B cell (primary cell): ENCODE measurements around the gene PCOLCE2. TPM values are rescaled to one million over a fixed set of nuclear protein-coding genes. Genes with fewer than 3 reads are reported as not detected.

Experiments used
- ATAC-seq: fragments of 200-7000 bp; cut with Tn5 transposase; one replicate; pipeline ENCODE4 v1.10.0; 2021; ENCODE audit warnings: low read depth, mild to moderate bottlenecking, moderate number of reproducible peaks, moderate library complexity
- CTCF ChIA-PET: fragments of 350-600 bp; sonication (Branson Sonifier 250); formaldehyde crosslinking; loops from one replicate; lab custom pipeline; 2021; ENCODE audit warnings: antibody characterized with exemption, inconsistent platforms; lab: Charles Lee
- POLR2A ChIA-PET: fragments of 350-600 bp; sonication (Branson Sonifier 250); formaldehyde crosslinking; loops from one replicate; lab custom pipeline; 2021; ENCODE audit warnings: antibody characterized with exemption; lab: Charles Lee
- DNase-seq: peaks from one replicate; pipeline ENCODE4 v3.0.0; 2013
- H2AFZ ChIP-seq: 2 replicates; pipeline ENCODE4 v1.6.1; 2012; ENCODE audit warnings: mild to moderate bottlenecking, low read depth, low read length; ENCODE audit not compliant: insufficient read depth, poor library complexity, severe bottlenecking
- H3K27ac ChIP-seq, 2 donors: 1 replicate in 1 of 2; 2 replicates in 1 of 2; pipeline ENCODE4 v1.5.1; 2012 to 2013; ENCODE audit warnings: low read length in 2 of 2, mild to moderate bottlenecking in 2 of 2, moderate library complexity in 1 of 2
- H3K27me3 ChIP-seq, 4 experiments: fragments of 200-600 bp in 1 of 4; sonication (generic) in 1 of 4; replicated peaks in 1 of 4; 1 replicate in 2 of 4; 2 replicates in 2 of 4; pipeline versions ENCODE4 v1.6.1 to v1.7.0; 2013 to 2016; ENCODE audit warnings: low read length in 3 of 4, mild to moderate bottlenecking in 2 of 4, mixed read lengths in 1 of 4, moderate library complexity in 1 of 4; ENCODE audit not compliant: insufficient read depth in 4 of 4, control insufficient read depth in 3 of 4; ENCODE audit errors: control extremely low read depth in 1 of 4
- H3K36me3 ChIP-seq, 2 experiments: replicated peaks in 1 of 2; 1 replicate in 1 of 2; 2 replicates in 1 of 2; pipeline versions ENCODE4 v1.6.1 to v1.7.1; 2013; ENCODE audit warnings: low read length in 1 of 2; ENCODE audit not compliant: insufficient read depth in 2 of 2, control insufficient read depth in 1 of 2; ENCODE audit errors: control extremely low read depth in 1 of 2, extremely low read depth in 1 of 2
- H3K4me1 ChIP-seq, 2 donors: fragments of 200-600 bp in 1 of 2; sonication (generic) in 1 of 2; 1 replicate in 1 of 2; 2 replicates in 1 of 2; pipeline versions ENCODE4 v1.5.1 to v1.6.1; 2013 to 2017; ENCODE audit warnings: low read length in 2 of 2; ENCODE audit not compliant: control insufficient read depth in 2 of 2, insufficient read depth in 2 of 2
- H3K4me2 ChIP-seq: replicated peaks from 2 replicates; pipeline ENCODE3; 2012; ENCODE audit warnings: mild to moderate bottlenecking, low read depth, low read length; ENCODE audit not compliant: poor library complexity, severe bottlenecking
- H3K4me3 ChIP-seq, 5 experiments: fragments of 200-600 bp in 1 of 5; sonication (generic) in 1 of 5; 1 replicate in 3 of 5; 2 replicates in 2 of 5; pipeline versions ENCODE4 v1.5.1 to v1.7.0; 2011 to 2016; ENCODE audit warnings: low read length in 4 of 5, mild to moderate bottlenecking in 4 of 5, low read depth in 2 of 5, control low read depth in 1 of 5, moderate library complexity in 1 of 5; ENCODE audit not compliant: insufficient read depth in 1 of 5; ENCODE audit errors: control extremely low read depth in 1 of 5, extremely low read depth in 1 of 5
- H3K79me2 ChIP-seq: fragments of 200-600 bp; sonication (generic); one replicate; pipeline ENCODE4 v1.6.0; 2016; ENCODE audit warnings: low read length; ENCODE audit not compliant: control insufficient read depth, insufficient read depth
- H3K9ac ChIP-seq: fragments of 200-600 bp; sonication (generic); 2 replicates; pipeline ENCODE4 v1.6.1; 2017; ENCODE audit warnings: mild to moderate bottlenecking, low read length, moderate library complexity
- H3K9me3 ChIP-seq, 3 donors: one replicate each; pipeline versions ENCODE4 v1.6.1 to v1.7.1; 2013; ENCODE audit warnings: low read length in 2 of 3; ENCODE audit not compliant: control insufficient read depth in 2 of 3, insufficient read depth in 1 of 3; ENCODE audit errors: control extremely low read depth in 1 of 3
- H4K20me1 ChIP-seq: 2 replicates; pipeline ENCODE4 v1.6.0; 2012; ENCODE audit warnings: mild to moderate bottlenecking, low read length; ENCODE audit not compliant: insufficient read depth, control insufficient read depth, poor library complexity, severe bottlenecking
- H3K27ac Mint-ChIP-seq: one replicate; pipeline ENCODE4 v1.8.0; 2021; ENCODE audit warnings: mixed read lengths
- H3K27me3 Mint-ChIP-seq: one replicate; pipeline ENCODE4 v1.8.0; 2021; ENCODE audit warnings: mixed read lengths
- H3K4me1 Mint-ChIP-seq: one replicate; pipeline ENCODE4 v1.8.0; 2021; ENCODE audit warnings: mixed read lengths
- H3K4me3 Mint-ChIP-seq: one replicate; pipeline ENCODE4 v1.8.0; 2021; ENCODE audit warnings: mixed read lengths
- H3K9me3 Mint-ChIP-seq: one replicate; pipeline ENCODE4 v1.8.0; 2022; ENCODE audit warnings: mixed read lengths; ENCODE audit not compliant: insufficient read depth
- CTCF ChIP-seq: fragments of 200-600 bp; IDR thresholded peaks from one replicate; pipeline ENCODE4 v1.8.0; 2022; ENCODE audit warnings: antibody characterized with exemption, mild to moderate bottlenecking
- EZH2 ChIP-seq: IDR thresholded peaks from 2 replicates; pipeline ENCODE4 v1.6.1; 2012; ENCODE audit warnings: borderline replicate concordance, low read depth, mild to moderate bottlenecking, moderate library complexity, low read length; ENCODE audit not compliant: insufficient read depth, poor library complexity, severe bottlenecking
- WGBS: methylation state at CpG from one replicate; pipeline ENCODE4 v1.1.5; 2013; ENCODE audit warnings: missing lambda C conversion rate; ENCODE audit not compliant: insufficient coverage; 5-methylcytosine and 5-hydroxymethylcytosine counted together
- intact Hi-C: fragments of 100-400 bp; cut with micrococcal nuclease; formaldehyde crosslinking; loops from one replicate; pipeline ENCODE4 v1.10.0; 2022
- polyA plus RNA-seq: library from polyadenylated mRNA; depleted of rRNA; stranded (reverse); fragments of >200 nt; gene quantifications from 2 replicates; pipeline ENCODE4 v1.2.3, GENCODE V29; 2012
- total RNA-seq, 2 donors: library from RNA; stranded (reverse); fragments of 120-200 nt in 1 of 2; gene quantifications; 1 replicate in 1 of 2; 2 replicates in 1 of 2; pipeline versions ENCODE4 v1.2.3 to v1.2.4, GENCODE V29; 2013 to 2022

Gene PCOLCE2
- total and polyA plus RNA-seq, 2 donors (not counting 1 experiment from before 2014, with no cell fraction given) = not detected

- Mint-ChIP-seq H3K4me1 (no peaks in the 10 kb centered on the region), H3K27ac (no peak overlapping the region), H3K9me3 (no peaks in the 10 kb centered on the region), H3K27me3 (peaks cover 5% of the 10 kb centered on the region), H3K4me3 (no peak overlapping the region)
- CTCF ChIA-PET = interaction anchor here (1.3 kb wide), 1 partner anchor 10 kb away, joined by 3 read pairs; no protein-coding TSS in a partner anchor
- intact Hi-C loops = no loop called here
- no peak for ATAC-seq
- H3K27me3 ChIP-seq = peaks cover 0 to 5% (median 0%) of the 10 kb centered on the region in 4 experiments
- no peaks in the 10 kb centered on the region for H3K4me1 ChIP-seq
- H3K4me2 ChIP-seq = no peak overlapping the region
- no peaks in the 10 kb centered on the region for H3K36me3 ChIP-seq
- POLR2A ChIA-PET = no interaction called here
- H3K9ac ChIP-seq = no peak overlapping the region
- H3K4me3 ChIP-seq = no peak overlapping the region
- no peak for TF ChIP-seq CTCF
- TF ChIP-seq EZH2 = no peak
- H3K9me3 ChIP-seq = no peaks in the 10 kb centered on the region
- 75% methylated on average over 1 of the region's 2 CpGs for WGBS
- H4K20me1 ChIP-seq = no peaks in the 10 kb centered on the region
- H3K27ac ChIP-seq = no peak overlapping the region
- no peak overlapping the region for H2AFZ ChIP-seq
- DNase-seq = no peak
- H3K79me2 ChIP-seq = no peaks in the 10 kb centered on the region
Observed at GRCh38 chr3:142846779-142847577, 41.9 kb downstream of the PCOLCE2 start.

- Histone ChIP-seq H3K9me3 (no peaks in the 10 kb centered on the region), H3K27ac (no peak overlapping the region), H3K4me3 (no peak overlapping the region), H3K9ac (no peak overlapping the region), H3K27me3 (no peaks in the 10 kb centered on the region), H2AFZ (no peak overlapping the region), H3K4me1 (no peaks in the 10 kb centered on the region), H4K20me1 (no peaks in the 10 kb centered on the region), H3K79me2 (no peaks in the 10 kb centered on the region), H3K4me2 (no peak overlapping the region), H3K36me3 (no peaks in the 10 kb centered on the region)
- ATAC-seq = no peak
- intact Hi-C loops = no loop called here
- no peaks in the 10 kb centered on the region for H3K9me3 Mint-ChIP-seq
- H3K4me3 Mint-ChIP-seq = no peak overlapping the region
- no peak overlapping the region for H3K27ac Mint-ChIP-seq
- ChIA-PET POLR2A (no interaction called here), CTCF (no interaction called here)
- peaks cover 5% of the 10 kb centered on the region for H3K27me3 Mint-ChIP-seq
- DNase-seq = peak; percentile 7
- no peaks in the 10 kb centered on the region for H3K4me1 Mint-ChIP-seq
- TF ChIP-seq EZH2 (no peak), CTCF (peak; percentile 40)
- WGBS = no CpG with 5 or more reads among the region's 4 CpGs
Observed at GRCh38 chr3:142844339-142844977, 44.4 kb downstream of the PCOLCE2 start.
